Measurements from ENCODE around the gene SEMA3F.

Gene SEMA3F

DNA sequence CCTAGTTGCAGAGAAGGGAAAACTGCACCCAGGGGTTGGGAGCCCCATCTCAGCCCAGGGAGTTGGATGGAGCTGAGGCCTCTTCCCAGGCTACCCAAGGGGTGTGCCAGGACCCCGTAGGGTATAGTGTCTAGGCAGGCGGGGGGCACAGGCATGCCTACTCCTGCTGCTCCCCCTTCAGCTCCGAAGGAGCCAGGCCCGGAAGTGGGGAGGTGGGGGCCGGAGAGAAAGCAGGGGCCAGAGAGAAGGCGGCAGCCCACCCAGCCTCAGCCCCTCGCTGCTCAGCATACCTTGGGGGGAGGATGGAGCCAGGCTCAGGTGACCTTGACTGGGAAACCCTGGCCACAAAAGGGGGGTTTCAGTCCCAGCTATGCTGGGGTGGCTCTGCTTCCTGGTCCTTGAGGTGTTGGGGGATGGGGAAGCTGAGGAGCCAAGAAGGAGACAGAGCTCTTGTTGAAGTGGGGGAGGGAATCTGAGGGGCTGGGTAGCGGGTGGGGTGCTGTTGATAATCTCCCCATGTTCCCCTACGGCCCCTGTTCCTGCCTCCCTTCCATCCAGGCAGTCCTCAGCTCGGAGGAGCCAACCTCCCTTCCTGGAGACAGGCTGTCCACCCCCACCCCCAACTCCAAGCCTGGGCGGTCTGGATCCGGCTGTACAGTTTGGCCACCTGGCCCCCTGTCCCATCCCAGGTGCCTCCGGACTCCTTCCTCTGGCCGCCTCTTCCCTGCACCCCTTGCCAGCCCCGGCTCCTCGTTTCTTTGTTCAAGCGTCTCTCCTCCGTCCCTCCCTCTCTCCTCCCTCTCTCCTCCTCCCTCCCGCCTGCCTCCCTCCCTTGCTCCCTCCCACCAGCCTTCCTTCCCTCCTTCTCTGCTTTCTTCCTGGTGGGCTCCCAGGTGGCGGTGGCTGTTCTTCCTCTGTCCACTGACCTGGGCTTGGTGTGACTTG, 1.7 kb downstream of the SEMA3F start:
- H3K4me3 ChIP-seq (ENCODE audit: low read depth, low read length): peak overlapping the region; percentile 63
- TF ChIP-seq, protein P1, sequence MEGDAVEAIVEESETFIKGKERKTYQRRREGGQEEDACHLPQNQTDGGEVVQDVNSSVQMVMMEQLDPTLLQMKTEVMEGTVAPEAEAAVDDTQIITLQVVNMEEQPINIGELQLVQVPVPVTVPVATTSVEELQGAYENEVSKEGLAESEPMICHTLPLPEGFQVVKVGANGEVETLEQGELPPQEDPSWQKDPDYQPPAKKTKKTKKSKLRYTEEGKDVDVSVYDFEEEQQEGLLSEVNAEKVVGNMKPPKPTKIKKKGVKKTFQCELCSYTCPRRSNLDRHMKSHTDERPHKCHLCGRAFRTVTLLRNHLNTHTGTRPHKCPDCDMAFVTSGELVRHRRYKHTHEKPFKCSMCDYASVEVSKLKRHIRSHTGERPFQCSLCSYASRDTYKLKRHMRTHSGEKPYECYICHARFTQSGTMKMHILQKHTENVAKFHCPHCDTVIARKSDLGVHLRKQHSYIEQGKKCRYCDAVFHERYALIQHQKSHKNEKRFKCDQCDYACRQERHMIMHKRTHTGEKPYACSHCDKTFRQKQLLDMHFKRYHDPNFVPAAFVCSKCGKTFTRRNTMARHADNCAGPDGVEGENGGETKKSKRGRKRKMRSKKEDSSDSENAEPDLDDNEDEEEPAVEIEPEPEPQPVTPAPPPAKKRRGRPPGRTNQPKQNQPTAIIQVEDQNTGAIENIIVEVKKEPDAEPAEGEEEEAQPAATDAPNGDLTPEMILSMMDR (IDR thresholded peaks at IDR 0.05; ENCODE audit: low read depth, low read length): no peak

DNA sequence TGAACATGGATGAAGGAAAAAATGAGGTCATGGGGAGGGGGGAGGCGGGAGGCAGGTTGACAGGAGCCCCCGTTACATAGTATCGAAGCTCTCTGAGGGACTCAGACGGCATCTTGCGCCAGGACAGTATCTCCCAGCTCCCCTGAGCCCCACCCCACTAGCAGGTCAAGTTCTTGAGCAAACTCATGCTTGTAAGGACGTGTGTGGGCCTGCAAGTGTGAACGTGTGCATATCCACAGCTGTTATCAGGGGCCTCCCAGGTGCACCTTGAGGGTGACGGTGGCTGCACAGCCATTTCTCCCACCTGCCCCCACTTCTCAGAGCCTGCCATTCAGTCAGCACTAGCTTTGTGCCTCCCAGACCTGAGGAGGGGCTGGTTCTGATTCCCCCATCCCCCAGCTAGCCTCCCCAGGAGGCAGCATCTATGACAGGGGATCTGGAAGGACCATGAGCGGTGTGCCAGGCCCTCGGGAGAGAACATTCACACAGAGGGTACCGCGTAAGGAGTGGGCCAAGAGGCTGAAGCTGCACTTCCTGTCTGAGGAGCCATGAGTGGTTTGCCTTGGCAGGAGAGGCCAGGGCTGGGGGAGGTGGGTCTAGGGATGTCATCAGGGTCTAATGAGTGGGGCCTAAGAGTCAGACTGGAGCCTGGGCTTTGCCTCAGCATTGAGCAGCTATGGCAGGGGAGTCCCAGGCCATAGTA, 2.9 kb downstream of the SEMA3F start:
- H3K4me3 ChIP-seq (ENCODE audit: low read depth, low read length): no peak overlapping the region
- TF ChIP-seq, protein P1 (IDR thresholded peaks at IDR 0.05; ENCODE audit: low read depth, low read length): no peak

DNA sequence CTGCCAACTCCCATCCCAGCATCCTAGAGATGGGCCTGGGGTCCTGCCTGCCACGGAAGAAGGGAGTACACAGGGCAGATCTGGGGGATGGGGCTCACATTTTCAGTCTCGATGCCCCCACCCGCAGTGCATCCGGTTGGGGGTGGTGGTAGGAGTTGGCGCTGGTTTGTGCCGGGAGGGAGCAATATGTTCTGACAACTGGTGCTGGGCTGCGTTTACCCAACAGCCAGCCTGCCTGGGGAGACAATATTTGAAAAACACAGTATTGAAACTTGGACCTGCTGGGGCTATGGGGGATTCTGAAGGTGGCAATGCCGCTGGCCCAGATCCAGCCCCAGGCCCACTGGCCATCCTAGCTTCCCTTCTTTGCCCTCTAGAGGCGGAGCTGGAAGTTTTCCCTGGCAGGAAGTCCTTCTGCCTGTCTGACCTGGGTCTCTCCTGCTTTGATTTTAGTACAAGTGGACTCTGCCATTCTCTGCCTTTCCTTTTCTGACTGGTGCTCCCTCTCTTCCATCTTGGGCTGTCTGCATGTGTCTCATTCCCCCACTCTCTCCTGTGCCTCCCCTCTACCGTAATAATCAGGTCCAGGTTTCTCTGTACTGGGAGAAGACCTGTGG, 3.5 kb downstream of the SEMA3F start:
- H3K4me3 ChIP-seq (ENCODE audit: low read depth, low read length): no peak overlapping the region
- TF ChIP-seq, protein P1 (IDR thresholded peaks at IDR 0.05; ENCODE audit: low read depth, low read length): no peak

DNA sequence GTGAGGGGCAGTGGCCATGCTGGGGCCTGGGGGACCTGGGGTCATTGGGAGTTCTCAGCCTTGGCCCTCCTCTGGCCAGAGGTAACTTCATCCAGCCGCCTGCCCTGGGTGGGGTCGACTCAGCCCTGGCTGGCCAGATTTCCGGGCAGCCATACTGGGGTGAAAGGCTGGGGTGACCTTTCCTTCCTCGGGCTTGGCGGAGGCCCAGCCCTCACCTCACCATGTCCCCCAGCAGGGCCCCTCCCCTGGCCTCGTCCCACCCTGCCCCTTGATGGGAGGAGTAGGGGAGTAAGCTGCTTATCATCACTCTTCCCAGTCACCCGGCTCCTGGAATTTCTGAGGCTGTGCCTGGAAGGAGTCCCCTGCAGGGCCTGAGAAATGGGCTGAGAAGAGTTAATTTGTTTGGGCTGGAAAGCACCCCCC, 5.4 kb downstream of the SEMA3F start:
- TF ChIP-seq, protein P1 (IDR thresholded peaks at IDR 0.05; ENCODE audit: low read depth, low read length): no peak
- no peak overlapping the region for H3K4me3 ChIP-seq (ENCODE audit: low read depth, low read length)

DNA sequence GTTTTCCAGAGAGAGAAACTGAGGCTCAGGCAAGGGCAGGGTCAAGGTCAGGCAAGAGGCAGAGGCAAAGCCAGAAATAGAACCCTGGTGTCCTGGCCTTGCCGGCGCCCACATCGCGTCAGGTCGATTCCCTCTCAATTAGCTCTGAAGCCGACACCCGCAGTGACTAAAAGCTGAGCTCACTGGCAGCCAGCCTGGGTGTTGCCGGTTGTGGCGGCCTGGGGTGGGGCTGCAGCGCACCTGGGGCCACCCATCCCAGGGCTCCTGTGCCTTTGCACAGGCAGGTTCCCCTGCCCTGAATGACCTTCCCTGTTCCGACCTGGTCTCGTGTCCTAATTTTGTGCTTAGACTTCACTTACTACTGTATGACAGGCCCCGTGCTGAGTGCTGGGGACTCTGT, 6.2 kb downstream of the SEMA3F start:
- no peak overlapping the region for H3K4me3 ChIP-seq (ENCODE audit: low read depth, low read length)
- TF ChIP-seq, protein P1 (IDR thresholded peaks at IDR 0.05; ENCODE audit: low read depth, low read length): no peak

DNA sequence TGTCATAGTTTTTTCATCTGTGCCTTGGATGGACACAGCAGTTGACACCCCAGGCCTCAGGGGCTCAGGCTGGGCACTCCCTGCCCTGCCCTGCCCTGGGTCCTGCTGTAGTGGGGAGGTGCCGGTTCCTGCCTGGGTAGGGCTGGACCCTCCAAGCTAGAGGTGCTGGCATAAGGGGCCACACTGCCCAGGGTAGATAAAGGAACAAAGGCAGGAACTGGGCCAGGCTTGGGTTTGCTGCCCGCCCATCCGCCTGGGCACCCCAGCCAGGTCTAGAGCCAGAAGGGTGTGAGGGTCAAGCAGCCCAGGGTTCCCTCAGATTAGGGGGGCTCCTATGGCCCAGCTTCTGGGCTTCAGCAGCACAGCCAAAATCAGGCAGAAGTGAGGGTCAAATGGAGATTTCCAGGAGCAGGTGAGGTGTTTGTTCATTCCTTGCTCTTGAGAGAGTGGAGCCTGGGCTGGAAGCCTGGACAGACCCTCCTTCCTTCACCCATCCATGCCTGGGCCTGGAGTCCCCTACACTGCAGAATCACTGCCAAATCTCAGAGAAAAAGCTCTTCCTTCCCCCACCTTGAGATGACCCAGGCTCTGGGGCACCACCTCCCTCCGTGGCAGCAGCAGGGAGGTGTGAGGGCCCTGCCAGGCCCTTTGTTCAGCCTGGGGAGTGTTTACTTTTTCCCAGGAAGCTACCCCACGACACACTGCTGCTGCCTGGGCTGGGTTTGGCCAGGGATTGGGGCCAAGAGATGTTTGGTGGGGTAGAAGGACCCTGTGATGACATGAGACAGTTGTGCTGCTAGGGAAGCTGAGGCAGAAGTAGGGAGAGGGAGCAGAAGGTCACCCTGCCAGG, 7.1 kb downstream of the SEMA3F start:
- TF ChIP-seq, protein P1 (IDR thresholded peaks at IDR 0.05; ENCODE audit: low read depth, low read length): no peak
- H3K4me3 ChIP-seq (ENCODE audit: low read depth, low read length): no peak overlapping the region
